ENCODE data around the gene G0S2. TPM values are rescaled to one million over a fixed set of nuclear protein-coding genes. Genes with fewer than 3 reads are reported as not detected.

G0S2 gene
- total and polyA plus RNA-seq, 10 of the 15 experiments (the other 5 are each of a cell fraction or from before 2014, with no cell fraction given), result 0.07 to 0.51 (median 0.23) TPM

DNA sequence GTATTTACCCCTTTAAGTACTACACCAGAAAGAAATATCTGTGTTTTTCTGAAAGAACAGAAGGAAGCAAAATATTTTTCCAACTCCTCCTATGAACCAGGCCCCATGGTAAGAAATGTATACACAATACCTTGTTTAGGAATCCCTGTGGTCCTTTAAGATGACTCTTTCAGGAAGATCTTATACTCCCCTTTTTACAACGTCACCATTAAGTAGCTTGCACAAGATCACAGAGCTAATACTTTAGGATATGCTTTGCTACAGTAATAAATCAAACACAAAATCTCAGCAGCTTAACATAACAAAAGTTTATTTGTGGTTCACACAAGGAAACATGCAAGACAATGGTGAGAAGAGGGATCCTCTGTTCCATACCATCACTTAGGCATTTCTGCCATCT, 14.1 kb upstream of the G0S2 start (continued):
- TF ChIP-seq, protein P1, sequence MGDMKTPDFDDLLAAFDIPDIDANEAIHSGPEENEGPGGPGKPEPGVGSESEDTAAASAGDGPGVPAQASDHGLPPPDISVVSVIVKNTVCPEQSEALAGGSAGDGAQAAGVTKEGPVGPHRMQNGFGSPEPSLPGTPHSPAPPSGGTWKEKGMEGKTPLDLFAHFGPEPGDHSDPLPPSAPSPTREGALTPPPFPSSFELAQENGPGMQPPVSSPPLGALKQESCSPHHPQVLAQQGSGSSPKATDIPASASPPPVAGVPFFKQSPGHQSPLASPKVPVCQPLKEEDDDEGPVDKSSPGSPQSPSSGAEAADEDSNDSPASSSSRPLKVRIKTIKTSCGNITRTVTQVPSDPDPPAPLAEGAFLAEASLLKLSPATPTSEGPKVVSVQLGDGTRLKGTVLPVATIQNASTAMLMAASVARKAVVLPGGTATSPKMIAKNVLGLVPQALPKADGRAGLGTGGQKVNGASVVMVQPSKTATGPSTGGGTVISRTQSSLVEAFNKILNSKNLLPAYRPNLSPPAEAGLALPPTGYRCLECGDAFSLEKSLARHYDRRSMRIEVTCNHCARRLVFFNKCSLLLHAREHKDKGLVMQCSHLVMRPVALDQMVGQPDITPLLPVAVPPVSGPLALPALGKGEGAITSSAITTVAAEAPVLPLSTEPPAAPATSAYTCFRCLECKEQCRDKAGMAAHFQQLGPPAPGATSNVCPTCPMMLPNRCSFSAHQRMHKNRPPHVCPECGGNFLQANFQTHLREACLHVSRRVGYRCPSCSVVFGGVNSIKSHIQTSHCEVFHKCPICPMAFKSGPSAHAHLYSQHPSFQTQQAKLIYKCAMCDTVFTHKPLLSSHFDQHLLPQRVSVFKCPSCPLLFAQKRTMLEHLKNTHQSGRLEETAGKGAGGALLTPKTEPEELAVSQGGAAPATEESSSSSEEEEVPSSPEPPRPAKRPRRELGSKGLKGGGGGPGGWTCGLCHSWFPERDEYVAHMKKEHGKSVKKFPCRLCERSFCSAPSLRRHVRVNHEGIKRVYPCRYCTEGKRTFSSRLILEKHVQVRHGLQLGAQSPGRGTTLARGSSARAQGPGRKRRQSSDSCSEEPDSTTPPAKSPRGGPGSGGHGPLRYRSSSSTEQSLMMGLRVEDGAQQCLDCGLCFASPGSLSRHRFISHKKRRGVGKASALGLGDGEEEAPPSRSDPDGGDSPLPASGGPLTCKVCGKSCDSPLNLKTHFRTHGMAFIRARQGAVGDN (IDR thresholded peaks at IDR 0.05), result no peak
- no peak for TF ChIP-seq GABPA (IDR thresholded peaks at IDR 0.05; ENCODE audit: low read depth)
- TF ChIP-seq, protein P2, sequence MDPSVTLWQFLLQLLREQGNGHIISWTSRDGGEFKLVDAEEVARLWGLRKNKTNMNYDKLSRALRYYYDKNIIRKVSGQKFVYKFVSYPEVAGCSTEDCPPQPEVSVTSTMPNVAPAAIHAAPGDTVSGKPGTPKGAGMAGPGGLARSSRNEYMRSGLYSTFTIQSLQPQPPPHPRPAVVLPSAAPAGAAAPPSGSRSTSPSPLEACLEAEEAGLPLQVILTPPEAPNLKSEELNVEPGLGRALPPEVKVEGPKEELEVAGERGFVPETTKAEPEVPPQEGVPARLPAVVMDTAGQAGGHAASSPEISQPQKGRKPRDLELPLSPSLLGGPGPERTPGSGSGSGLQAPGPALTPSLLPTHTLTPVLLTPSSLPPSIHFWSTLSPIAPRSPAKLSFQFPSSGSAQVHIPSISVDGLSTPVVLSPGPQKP (IDR thresholded peaks at IDR 0.05; ENCODE audit: low read depth, low read length), result no peak
- no peak for TF ChIP-seq YBX1 (IDR thresholded peaks at IDR 0.05)
- no peak for TF ChIP-seq SMC3 (IDR thresholded peaks at IDR 0.05; ENCODE audit: borderline replicate concordance, low read length)
- TF ChIP-seq EGR1 (IDR thresholded peaks at IDR 0.05; ENCODE audit: borderline replicate concordance in 1 of 2, low read depth in 2 of 2, low read length in 2 of 2), result no peak
- TF ChIP-seq BMI1 (IDR thresholded peaks at IDR 0.05; ENCODE audit: borderline replicate concordance), result no peak

DNA sequence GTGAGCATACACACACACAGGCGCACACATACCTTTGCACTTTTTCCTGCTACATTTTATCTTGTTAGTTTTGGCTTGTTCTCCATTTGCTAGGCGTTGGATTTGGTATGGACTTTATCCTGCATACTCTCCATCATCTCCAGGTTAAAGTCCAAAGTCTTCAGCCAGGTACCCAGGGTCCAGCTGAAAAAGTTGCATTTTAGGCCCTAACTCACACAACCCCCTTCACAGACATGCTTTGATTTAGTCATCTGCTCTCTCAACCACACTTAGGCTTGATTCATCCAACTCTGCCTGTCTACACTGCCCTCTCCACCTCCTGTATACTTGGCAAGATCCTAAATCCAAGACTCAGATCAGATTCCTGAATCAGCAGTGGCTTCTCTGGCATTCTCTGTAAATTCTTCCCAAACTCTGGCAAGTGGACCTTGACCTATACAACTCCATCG, 12.3 kb upstream of the G0S2 start:
- no peak overlapping the region for H3K4me3 ChIP-seq
- ChIA-PET CTCF (interaction anchor here (1.2 kb wide), 1 partner anchor 75 kb away, joined by 4 read pairs; no protein-coding TSS in a partner anchor), RAD21 (ENCODE audit: unreplicated experiment) (no interaction called here), POLR2A (interaction anchor here (0.9 to 1.0 kb wide), 2 partner anchors 10 kb away, joined by 3 read pairs; no protein-coding TSS in a partner anchor), SMC1A (ENCODE audit: uncharacterized antibody, unreplicated experiment) (interaction anchor here (1.5 to 4.5 kb wide), 3 partner anchors 10 to 74 kb away, joined by 4 to 33 read pairs (median 11); partner anchors contain the start of gene LAMB3)
- no peak overlapping the region for H2AFZ ChIP-seq (ENCODE audit: control insufficient read depth, low read depth, low read length)
- 71% methylated on average over 3 of the region's 3 CpGs for WGBS (ENCODE audit: insufficient coverage, insufficient replicate concordance, low lambda C conversion rate, missing lambda C conversion rate)
- H3K4me2 ChIP-seq (ENCODE audit: control insufficient read depth, insufficient read depth), result no peak overlapping the region
- H3K36me3 ChIP-seq (ENCODE audit: control insufficient read depth in 2 of 2, insufficient read depth in 2 of 2, low read length in 1 of 2), result no peaks in the 10 kb centered on the region
- no peak for ATAC-seq
- no peaks in the 10 kb centered on the region; the same call in 1 of the 2 replicates for H3K4me1 ChIP-seq (ENCODE audit: control insufficient read depth, insufficient read depth, low read length)
- no peak overlapping the region for H3K9ac ChIP-seq (ENCODE audit: control insufficient read depth, insufficient read depth, low read length)
- H3K79me2 ChIP-seq (ENCODE audit: control insufficient read depth, insufficient read depth, low read length), result no peaks in the 10 kb centered on the region
- no peaks in the 10 kb centered on the region for H4K20me1 ChIP-seq (ENCODE audit: control insufficient read depth, insufficient read depth)
- H3K9me3 ChIP-seq (replicated peaks; ENCODE audit: control insufficient read depth, insufficient read depth, low read length), result no peaks in the 10 kb centered on the region
- H3K27ac ChIP-seq (ENCODE audit: control insufficient read depth, insufficient read depth), result no peak overlapping the region
- in situ Hi-C loops (cut with MboI), result no loop called here
- no peaks in the 10 kb centered on the region; a peak in 1 of 4 replicates for H3K27me3 ChIP-seq (replicated peaks in 1 of 2; ENCODE audit: control insufficient read depth in 2 of 2, insufficient read depth in 2 of 2, low read length in 1 of 2)
- no TSS peak for BruUV-seq (replicated peaks)
- no peak for FAIRE-seq
- intact Hi-C loops (cut with micrococcal nuclease; ENCODE audit: unreplicated experiment), result no loop called here
- no peak for DNase-seq (ENCODE audit: low read depth, low spot score)
- no peak for TF ChIP-seq TCF12 (IDR thresholded peaks at IDR 0.05; ENCODE audit: low read depth, low read length)
- TF ChIP-seq DPF2 (IDR thresholded peaks at IDR 0.05), result no peak
- TF ChIP-seq, protein P3, sequence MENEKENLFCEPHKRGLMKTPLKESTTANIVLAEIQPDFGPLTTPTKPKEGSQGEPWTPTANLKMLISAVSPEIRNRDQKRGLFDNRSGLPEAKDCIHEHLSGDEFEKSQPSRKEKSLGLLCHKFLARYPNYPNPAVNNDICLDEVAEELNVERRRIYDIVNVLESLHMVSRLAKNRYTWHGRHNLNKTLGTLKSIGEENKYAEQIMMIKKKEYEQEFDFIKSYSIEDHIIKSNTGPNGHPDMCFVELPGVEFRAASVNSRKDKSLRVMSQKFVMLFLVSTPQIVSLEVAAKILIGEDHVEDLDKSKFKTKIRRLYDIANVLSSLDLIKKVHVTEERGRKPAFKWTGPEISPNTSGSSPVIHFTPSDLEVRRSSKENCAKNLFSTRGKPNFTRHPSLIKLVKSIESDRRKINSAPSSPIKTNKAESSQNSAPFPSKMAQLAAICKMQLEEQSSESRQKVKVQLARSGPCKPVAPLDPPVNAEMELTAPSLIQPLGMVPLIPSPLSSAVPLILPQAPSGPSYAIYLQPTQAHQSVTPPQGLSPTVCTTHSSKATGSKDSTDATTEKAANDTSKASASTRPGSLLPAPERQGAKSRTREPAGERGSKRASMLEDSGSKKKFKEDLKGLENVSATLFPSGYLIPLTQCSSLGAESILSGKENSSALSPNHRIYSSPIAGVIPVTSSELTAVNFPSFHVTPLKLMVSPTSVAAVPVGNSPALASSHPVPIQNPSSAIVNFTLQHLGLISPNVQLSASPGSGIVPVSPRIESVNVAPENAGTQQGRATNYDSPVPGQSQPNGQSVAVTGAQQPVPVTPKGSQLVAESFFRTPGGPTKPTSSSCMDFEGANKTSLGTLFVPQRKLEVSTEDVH (IDR thresholded peaks at IDR 0.05; ENCODE audit: low read depth, partially characterized antibody), result no peak
- TF ChIP-seq ZSCAN29 (IDR thresholded peaks at IDR 0.05), result no peak
- no peak for TF ChIP-seq MXI1 (IDR thresholded peaks at IDR 0.05; ENCODE audit: low read depth, low read length)
- TF ChIP-seq, protein P4, sequence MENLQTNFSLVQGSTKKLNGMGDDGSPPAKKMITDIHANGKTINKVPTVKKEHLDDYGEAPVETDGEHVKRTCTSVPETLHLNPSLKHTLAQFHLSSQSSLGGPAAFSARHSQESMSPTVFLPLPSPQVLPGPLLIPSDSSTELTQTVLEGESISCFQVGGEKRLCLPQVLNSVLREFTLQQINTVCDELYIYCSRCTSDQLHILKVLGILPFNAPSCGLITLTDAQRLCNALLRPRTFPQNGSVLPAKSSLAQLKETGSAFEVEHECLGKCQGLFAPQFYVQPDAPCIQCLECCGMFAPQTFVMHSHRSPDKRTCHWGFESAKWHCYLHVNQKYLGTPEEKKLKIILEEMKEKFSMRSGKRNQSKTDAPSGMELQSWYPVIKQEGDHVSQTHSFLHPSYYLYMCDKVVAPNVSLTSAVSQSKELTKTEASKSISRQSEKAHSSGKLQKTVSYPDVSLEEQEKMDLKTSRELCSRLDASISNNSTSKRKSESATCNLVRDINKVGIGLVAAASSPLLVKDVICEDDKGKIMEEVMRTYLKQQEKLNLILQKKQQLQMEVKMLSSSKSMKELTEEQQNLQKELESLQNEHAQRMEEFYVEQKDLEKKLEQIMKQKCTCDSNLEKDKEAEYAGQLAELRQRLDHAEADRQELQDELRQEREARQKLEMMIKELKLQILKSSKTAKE (IDR thresholded peaks at IDR 0.05; ENCODE audit: low read depth, poor library complexity, severe bottlenecking), result no peak

Measured in GM12878 (cell line).